GM18907 (cell line): ENCODE results near the gene CSPG4.

ENCODE experiments used
- ATAC-seq: cut with Tn5 transposase; IDR thresholded peaks from one replicate; pipeline ENCODE4 v1.9.1; 2021; ENCODE audit warnings: mild to moderate bottlenecking, moderate library complexity; ENCODE audit not compliant: unreplicated experiment

Gene CSPG4

GRCh38 chr15:75673426-75674235 lies 39.0 kb downstream of the CSPG4 start:
- no peak for ATAC-seq

DNA sequence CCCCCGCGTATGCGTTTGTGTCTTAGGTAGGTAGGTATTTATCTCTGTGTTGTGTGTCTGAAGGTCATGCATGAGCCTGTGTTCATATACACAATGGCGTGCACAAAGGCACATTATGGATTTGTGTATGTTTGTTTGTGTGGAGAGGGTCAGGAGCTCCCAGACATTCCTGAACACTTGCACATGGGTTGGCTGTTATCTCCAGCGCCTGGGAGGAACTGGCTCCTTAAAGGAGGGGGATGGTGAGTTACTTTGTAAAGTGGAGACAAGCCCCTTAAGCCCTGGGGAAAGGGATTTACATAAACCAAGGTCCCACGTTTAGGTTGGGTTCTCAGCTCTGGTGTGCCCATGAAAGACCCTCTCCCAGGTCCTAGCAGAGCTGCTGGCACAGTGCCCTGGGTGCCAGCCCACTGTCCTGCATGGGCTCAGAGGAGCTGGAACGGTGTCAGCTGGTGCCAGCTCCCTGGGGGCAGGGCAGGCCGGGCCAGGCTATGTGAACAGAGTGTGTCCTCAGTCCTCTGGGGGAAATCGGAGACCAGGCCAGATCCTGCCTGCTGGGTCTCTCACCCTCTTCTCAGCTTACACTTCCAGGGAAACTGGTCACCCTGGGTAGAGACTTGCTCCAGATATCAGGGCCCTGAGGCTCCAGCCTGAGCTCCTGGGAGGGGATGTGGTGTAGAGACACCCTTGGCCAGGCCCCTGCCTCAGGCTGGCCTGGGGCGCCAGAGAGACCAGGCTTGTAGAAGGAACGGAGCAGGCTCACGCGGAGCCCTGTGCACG lies 39.8 kb downstream of the CSPG4 start:
- no peak for ATAC-seq

DNA sequence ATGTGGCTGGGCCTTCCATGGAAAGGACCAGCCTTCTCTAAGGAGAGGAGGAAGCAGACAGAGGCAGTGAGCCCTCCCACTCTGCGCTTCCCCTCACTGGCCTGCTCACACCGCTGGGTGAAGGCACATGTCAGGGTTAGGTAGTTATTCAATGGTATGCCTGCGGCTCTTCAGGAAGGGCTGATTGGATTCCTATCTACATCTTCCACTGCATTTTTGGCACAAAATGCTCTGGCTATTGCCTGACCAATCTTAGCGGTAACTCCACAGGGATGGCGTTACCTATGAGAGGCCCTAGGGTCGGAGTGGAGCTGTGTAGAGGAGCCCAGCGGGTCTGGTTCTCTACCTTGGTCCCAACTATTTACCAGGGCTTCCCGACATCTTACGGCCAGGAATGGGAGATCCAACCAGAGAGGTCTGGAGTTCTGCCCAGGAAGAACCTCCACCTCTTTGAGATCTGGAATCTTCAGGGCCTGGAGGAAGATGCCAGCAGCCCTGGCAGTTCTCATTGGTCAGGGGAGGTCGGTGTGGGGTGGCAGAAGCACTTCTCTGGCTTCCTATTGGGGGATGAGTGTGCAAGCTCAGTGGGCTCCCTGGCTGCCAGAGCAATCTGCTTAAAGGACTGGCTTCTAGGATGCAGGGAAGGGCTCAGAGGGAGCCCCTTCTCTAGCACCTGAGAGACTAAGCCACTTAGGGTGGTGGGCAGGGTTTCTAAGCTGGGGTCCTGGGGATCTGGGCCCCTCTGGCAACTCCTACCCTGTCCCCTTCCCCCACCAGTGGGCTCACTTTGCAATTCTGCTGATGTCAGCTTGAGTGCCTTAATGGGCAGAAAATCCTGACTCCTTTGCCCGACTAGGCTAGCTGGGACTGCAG lies 40.7 kb downstream of the CSPG4 start:
- ATAC-seq = no peak

DNA sequence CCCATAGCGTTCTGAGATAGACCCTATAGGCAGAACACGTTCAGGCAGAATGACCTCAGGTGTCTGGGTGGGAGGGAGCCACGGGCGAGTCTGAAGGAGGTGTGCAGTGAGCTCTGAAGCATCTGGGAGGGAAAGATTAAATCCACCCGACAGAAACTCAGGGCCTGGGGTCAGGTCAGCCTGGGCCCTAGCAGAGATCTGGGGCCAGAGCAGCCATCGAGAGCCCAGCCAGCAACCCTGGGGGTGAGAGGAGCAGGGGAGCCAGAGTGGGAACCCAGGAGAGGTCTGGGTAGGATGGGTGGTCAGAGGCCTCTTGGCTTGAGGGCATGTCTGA lies 42.8 kb downstream of the CSPG4 start:
- no peak for ATAC-seq

DNA sequence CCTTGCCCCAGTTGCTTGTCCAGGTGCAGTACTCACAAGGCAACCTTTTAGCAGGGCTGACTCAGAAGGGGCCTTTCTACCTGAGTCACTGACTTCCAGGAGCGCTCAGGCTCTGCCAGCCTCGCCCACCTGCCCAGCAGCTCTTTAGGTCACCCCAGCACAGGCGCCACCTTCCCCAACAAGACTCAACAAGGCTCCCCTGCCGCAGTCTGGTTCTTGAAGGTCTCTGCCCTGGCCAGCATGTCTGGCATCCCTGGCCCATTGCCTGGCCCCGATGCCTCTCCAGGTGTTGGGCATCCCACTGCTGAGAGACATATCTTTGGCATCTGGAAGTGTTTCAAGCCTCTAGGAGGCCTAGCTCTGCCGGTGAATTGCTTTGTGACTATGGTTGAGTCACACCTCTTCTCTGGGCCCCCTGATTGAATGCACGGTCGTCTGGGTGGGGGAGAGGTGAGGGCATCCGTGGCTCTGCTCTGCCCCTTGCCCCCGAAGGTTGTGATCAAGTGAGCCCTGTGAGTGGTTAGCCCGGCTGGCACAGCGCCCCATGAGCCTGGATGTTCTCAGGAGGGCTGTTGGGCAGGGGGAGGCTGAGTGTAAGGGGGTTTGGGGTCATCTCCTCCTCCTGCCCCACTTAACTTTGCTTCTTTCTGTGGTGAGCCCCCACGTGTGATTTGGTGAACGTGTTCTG lies 43.3 kb downstream of the CSPG4 start:
- no peak for ATAC-seq

GRCh38 chr15:75666823-75667501 lies 45.7 kb downstream of the CSPG4 start:
- no peak for ATAC-seq

DNA sequence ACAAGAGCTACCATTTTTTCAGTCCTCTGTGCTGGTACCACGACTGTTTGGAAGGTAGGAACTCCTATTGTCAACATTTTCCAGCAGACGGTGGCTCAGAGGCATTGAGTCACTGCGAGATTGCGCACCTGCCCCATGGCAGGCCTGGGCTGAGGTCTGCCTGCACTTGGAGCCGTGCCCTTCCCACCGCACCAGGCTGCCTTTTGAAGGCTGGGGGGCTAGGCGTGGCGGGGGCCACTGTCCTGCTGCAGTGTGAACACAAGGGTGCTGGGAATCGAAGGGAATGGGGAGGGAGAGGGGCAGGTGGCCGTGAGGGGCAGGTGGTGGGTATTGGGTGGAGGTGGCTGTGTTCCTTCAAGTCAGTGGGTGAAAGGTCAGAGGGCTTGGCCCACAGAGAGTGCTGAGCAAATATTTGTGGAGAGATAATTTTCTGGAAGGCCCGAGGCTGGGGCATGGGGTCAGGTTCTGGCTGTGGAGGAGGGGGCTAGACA lies 48.7 kb downstream of the CSPG4 start:
- no peak for ATAC-seq

GRCh38 chr15:75662823-75663519 lies 49.7 kb downstream of the CSPG4 start:
- ATAC-seq = no peak

- ATAC-seq = no peak
These were observed 50.9 kb downstream of the CSPG4 start for GRCh38 chr15:75661756-75662140.

DNA sequence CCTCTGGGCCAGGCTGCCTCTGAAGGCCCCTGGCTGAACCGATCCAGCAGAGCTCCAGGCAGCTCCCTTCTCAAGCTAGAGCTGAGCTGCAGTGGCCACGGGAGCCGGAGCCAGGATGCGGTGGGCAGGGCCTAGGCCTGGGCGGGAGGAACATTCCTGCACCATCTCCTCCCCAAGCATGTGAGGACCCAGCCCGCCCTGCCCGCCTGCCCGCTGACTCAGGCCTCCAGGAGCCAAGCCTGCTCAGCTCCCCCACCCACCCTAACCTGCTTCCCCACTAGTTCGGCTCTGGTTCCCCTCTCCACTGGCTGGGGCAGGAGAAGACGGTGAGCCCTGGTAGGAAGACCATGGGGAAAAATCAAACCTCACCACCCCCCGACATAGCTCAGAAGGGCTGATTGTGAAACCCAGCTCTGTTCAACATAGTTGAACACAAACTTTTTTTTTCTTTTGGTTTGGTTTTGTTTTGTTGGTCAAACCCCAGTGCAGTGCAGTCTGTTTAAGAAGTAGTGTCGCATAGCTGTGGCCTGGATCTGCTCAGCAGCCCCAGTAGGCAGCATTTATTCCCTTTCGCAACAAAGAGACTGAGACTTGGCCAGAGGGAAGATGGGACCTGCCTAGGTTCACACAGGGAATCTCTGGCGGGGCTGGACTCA lies 51.4 kb downstream of the CSPG4 start:
- no peak for ATAC-seq

DNA sequence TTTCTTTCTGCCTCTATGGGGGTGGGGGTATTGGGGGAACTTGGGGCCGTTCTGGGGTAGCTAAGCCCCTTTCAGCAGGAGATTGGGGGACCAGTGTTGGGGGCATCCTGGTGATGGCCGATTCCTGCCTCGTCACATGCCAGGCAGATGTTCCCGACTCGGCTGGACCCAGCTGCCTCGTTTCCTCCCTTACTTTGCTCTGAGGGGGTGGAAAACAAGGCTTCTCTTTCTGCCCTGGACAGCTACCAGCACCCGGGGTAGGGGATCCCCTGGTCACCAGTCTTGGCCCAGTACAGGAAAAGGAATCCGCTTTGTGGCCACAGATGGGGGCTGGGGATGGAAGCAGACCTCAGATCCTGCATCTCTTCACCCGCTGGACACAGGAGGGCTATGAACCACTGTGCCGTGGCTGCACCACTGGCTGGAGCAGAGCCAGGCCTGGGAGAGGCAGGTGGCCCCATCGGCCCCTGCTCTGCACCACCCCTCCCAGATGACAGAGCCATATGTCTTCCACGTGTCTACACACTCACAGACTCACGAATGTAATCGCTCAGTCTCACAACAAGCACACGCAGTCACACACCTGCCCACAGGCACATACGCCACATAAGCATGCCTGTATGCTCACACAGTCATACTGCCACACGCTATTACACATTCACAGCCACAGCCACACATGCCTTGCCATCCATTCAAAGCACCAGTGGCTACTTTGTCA lies 52.6 kb downstream of the CSPG4 start:
- no peak for ATAC-seq

- no peak for ATAC-seq
These were observed 53.4 kb downstream of the CSPG4 start for GRCh38 chr15:75659141-75659771.

DNA sequence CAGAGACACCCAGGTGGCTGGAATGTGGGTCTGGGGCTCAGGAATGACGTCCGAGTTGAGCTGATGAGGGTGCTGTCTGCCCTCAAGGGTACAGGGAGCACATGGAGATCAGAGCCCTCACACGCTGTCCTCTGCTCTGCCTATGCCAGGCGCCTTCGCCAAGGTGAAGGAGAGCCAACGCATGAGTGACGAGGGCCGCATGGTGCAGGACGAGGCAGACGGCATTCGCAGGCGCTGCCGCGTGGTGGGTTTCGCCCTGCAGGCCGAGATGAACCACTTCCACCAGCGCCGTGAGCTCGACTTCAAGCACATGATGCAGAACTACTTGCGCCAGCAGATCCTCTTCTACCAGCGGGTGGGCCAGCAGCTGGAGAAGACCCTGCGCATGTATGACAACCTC lies 55.8 kb downstream of the CSPG4 start:
- ATAC-seq = no peak

DNA sequence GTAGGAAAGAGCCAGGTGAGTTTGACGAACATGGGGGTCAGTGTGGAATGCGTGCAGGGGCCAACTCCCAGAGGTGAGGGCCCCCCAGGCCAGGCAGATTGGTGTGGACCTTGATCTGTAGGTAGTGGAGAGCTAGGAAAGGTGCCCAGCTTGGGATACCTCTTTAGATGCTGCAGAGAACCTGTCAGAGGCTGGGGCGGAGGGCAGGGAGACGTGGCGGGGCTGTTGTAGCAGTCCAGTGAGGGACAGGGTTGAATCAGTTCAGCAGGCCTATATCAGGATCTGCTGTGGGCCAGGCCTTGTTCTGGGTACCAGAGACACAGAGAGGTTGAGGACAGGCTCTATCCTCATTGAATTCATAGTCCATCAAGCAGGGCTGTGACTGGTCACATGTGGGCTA lies 56.3 kb downstream of the CSPG4 start:
- no peak for ATAC-seq

DNA sequence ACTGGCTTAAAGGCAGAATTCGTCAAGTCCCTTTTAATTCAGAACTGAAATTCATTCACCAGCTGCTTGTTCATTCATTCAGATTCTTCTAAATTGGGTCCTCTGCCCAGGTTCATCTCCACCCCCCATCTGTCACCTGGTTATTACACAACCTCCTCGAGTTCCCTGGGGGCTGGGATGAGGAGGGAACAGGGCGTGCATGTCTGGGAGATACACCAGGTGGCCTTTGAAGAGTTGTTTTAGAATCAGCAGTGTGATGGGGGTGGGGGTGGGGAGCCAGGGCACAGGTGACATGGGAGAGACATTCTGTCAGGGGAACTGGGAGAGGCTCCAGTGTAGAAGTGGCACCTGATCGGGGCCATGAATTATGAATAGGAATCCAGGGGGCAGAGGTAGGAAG lies 56.7 kb downstream of the CSPG4 start:
- ATAC-seq = no peak

- no peak for ATAC-seq
These were observed 58.3 kb downstream of the CSPG4 start for GRCh38 chr15:75654201-75654907.

GRCh38 chr15:75653347-75653913 lies 59.2 kb downstream of the CSPG4 start:
- ATAC-seq = no peak
